CD14-positive monocyte (primary cell): Measurements from ENCODE around the gene WDR48. TPM values are rescaled to one million over a fixed set of nuclear protein-coding genes. Genes with fewer than 3 reads are reported as not detected.
A peak's percentile ranks its signal among the peaks of the same experiment; 100 is the strongest.

Source experiments
- DNase-seq, 3 donors: peaks; one replicate each; pipeline ENCODE4 v3.0.0-alpha.2; 2011 to 2022
- H2AFZ ChIP-seq: 2 replicates; pipeline ENCODE4 v1.6.0; 2012; ENCODE audit warnings: mild to moderate bottlenecking, low read depth, low read length, inconsistent platforms; ENCODE audit not compliant: insufficient read depth, poor library complexity, severe bottlenecking
- H3K27ac ChIP-seq, 2 donors: 1 replicate in 1 of 2; 2 replicates in 1 of 2; pipeline ENCODE4 v1.5.1; 2012 to 2013; ENCODE audit warnings: low read length in 2 of 2, control low read depth in 1 of 2, inconsistent platforms in 1 of 2, low read depth in 1 of 2, mild to moderate bottlenecking in 1 of 2
- H3K27me3 ChIP-seq, 2 donors: one replicate each; pipeline versions ENCODE4 v1.6.0 to v1.6.1; 2011 to 2013; ENCODE audit warnings: low read length in 2 of 2; ENCODE audit not compliant: control insufficient read depth in 2 of 2, insufficient read depth in 2 of 2
- H3K36me3 ChIP-seq, 2 donors: replicated peaks in 1 of 2; 1 replicate in 1 of 2; 2 replicates in 1 of 2; pipeline versions ENCODE4 v1.5.1 to v1.6.1; 2012 to 2013; ENCODE audit warnings: low read length in 2 of 2, control low read depth in 1 of 2, inconsistent platforms in 1 of 2, mild to moderate bottlenecking in 1 of 2; ENCODE audit not compliant: insufficient read depth in 2 of 2, control insufficient read depth in 1 of 2
- H3K4me1 ChIP-seq, 2 donors: 1 replicate in 1 of 2; 2 replicates in 1 of 2; pipeline versions ENCODE4 v1.5.1 to v1.6.1; 2012 to 2013; ENCODE audit warnings: low read length in 2 of 2, control low read depth in 1 of 2, inconsistent platforms in 1 of 2, mild to moderate bottlenecking in 1 of 2, moderate library complexity in 1 of 2; ENCODE audit not compliant: insufficient read depth in 2 of 2, control insufficient read depth in 1 of 2
- H3K4me2 ChIP-seq: replicated peaks from 2 replicates; pipeline ENCODE3; 2012; ENCODE audit warnings: low read length, moderate library complexity, mild to moderate bottlenecking; ENCODE audit not compliant: poor library complexity, severe bottlenecking; ENCODE audit errors: extremely low read depth
- H3K4me3 ChIP-seq, 3 experiments: fragments of 200-600 bp in 1 of 3; sonication (generic) in 1 of 3; replicated peaks in 1 of 3; 1 replicate in 2 of 3; 2 replicates in 1 of 3; pipeline ENCODE4 v1.5.1; 2011 to 2013; ENCODE audit warnings: low read length in 3 of 3, mild to moderate bottlenecking in 3 of 3, control low read depth in 2 of 3, low read depth in 2 of 3, inconsistent platforms in 1 of 3, moderate library complexity in 1 of 3
- H3K79me2 ChIP-seq: 2 replicates; pipeline ENCODE4 v1.6.0; 2012; ENCODE audit warnings: mild to moderate bottlenecking, control low read depth, inconsistent platforms, low read length, moderate library complexity; ENCODE audit not compliant: insufficient read depth
- H3K9ac ChIP-seq: 2 replicates; pipeline ENCODE4 v1.6.0; 2017; ENCODE audit warnings: low read length, mild to moderate bottlenecking; ENCODE audit not compliant: insufficient read depth, poor library complexity, severe bottlenecking
- H3K9me3 ChIP-seq, 2 donors: replicated peaks in 1 of 2; 1 replicate in 1 of 2; 2 replicates in 1 of 2; pipeline versions ENCODE4 v1.5.1 to v1.6.1; 2012 to 2013; ENCODE audit warnings: low read length in 2 of 2, control low read depth in 1 of 2; ENCODE audit not compliant: control insufficient read depth in 1 of 2, insufficient read depth in 1 of 2
- H4K20me1 ChIP-seq: 2 replicates; pipeline ENCODE4 v1.6.0; 2012; ENCODE audit warnings: mild to moderate bottlenecking, low read length, control low read depth, moderate library complexity; ENCODE audit not compliant: insufficient read depth
- H3K27ac Mint-ChIP-seq, 7 donors: one replicate each; pipeline ENCODE4 v1.8.0; 2020; ENCODE audit warnings: mild to moderate bottlenecking in 7 of 7, mixed read lengths in 7 of 7, moderate library complexity in 6 of 7, inconsistent platforms in 2 of 7
- H3K27me3 Mint-ChIP-seq, 3 donors: one replicate each; pipeline ENCODE4 v1.8.0; 2021 to 2022; ENCODE audit warnings: low read depth in 3 of 3, mild to moderate bottlenecking in 3 of 3, mixed read lengths in 3 of 3, moderate library complexity in 3 of 3, inconsistent platforms in 1 of 3
- H3K36me3 Mint-ChIP-seq, 2 donors: one replicate each; pipeline ENCODE4 v1.8.0; 2020; ENCODE audit warnings: mixed read lengths in 2 of 2, inconsistent platforms in 1 of 2, mild to moderate bottlenecking in 1 of 2
- H3K4me1 Mint-ChIP-seq: one replicate; pipeline ENCODE4 v1.8.0; 2020; ENCODE audit warnings: mild to moderate bottlenecking, mixed read lengths
- H3K4me3 Mint-ChIP-seq, 2 donors: one replicate each; pipeline ENCODE4 v1.8.0; 2020; ENCODE audit warnings: mild to moderate bottlenecking in 2 of 2, mixed read lengths in 2 of 2, moderate library complexity in 1 of 2
- H3K9me3 Mint-ChIP-seq, 7 donors: one replicate each; pipeline ENCODE4 v1.8.0; 2020 to 2022; ENCODE audit warnings: mixed read lengths in 7 of 7, mild to moderate bottlenecking in 6 of 7, moderate library complexity in 6 of 7, inconsistent platforms in 2 of 7
- WGBS: methylation state at CpG from one replicate; pipeline ENCODE4 v1.1.5; 2013; ENCODE audit warnings: missing lambda C conversion rate; ENCODE audit not compliant: insufficient coverage; 5-methylcytosine and 5-hydroxymethylcytosine counted together
- intact Hi-C, 2 donors: fragments of 100-400 bp; cut with micrococcal nuclease; formaldehyde crosslinking; loops; one replicate each; pipeline versions ENCODE4 v1.15.0 to v1.15.1; 2023
- polyA plus RNA-seq, 3 donors: library from polyadenylated mRNA; depleted of rRNA in 1 of 3; unstranded in 2 of 3; stranded (reverse) in 1 of 3; fragments of 300-500 nt in 2 of 3; fragments of >200 nt in 1 of 3; fragmentation: Illumina TruSeq in 2 of 3; gene quantifications; 1 replicate in 2 of 3; 2 replicates in 1 of 3; pipeline ENCODE4 v1.2.3, GENCODE V29; 2012 to 2021
- TF ChIP-seq, protein P1 (sequence below): fragments of 200-600 bp; IDR thresholded peaks from one replicate; pipeline ENCODE4 v1.8.0; 2022; ENCODE audit warnings: antibody characterized with exemption, mild to moderate bottlenecking

The WDR48 gene
- polyA plus RNA-seq, 3 donors = 15.0 to 22.7 (median 17.1) TPM

- WGBS = 86% methylated on average over 11 of the region's 14 CpGs
- H3K36me3 ChIP-seq = peaks cover 42 to 62% of the 10 kb centered on the region in 2 donors
- H3K36me3 Mint-ChIP-seq = peaks cover 68 to 90% of the 10 kb centered on the region in 2 donors
- H2AFZ ChIP-seq = no peak overlapping the region
- TF ChIP-seq, protein P1, sequence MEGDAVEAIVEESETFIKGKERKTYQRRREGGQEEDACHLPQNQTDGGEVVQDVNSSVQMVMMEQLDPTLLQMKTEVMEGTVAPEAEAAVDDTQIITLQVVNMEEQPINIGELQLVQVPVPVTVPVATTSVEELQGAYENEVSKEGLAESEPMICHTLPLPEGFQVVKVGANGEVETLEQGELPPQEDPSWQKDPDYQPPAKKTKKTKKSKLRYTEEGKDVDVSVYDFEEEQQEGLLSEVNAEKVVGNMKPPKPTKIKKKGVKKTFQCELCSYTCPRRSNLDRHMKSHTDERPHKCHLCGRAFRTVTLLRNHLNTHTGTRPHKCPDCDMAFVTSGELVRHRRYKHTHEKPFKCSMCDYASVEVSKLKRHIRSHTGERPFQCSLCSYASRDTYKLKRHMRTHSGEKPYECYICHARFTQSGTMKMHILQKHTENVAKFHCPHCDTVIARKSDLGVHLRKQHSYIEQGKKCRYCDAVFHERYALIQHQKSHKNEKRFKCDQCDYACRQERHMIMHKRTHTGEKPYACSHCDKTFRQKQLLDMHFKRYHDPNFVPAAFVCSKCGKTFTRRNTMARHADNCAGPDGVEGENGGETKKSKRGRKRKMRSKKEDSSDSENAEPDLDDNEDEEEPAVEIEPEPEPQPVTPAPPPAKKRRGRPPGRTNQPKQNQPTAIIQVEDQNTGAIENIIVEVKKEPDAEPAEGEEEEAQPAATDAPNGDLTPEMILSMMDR = no peak
- H3K4me1 Mint-ChIP-seq = peaks cover 67% of the 10 kb centered on the region
- peaks cover 0 to 1% (median 0%) of the 10 kb centered on the region in 7 donors for H3K9me3 Mint-ChIP-seq
- no peak overlapping the region for H3K4me2 ChIP-seq
- no peaks in the 10 kb centered on the region for H3K27me3 ChIP-seq
- H3K4me3 Mint-ChIP-seq = peak overlapping the region in 1 of 2 donors; percentile 16
- no peak for DNase-seq
- H3K27me3 Mint-ChIP-seq = no peaks in the 10 kb centered on the region
- H3K4me1 ChIP-seq = peaks cover 57 to 70% of the 10 kb centered on the region in 2 donors
- H3K9ac ChIP-seq = no peak overlapping the region
- H4K20me1 ChIP-seq = peaks cover 100% of the 10 kb centered on the region
- H3K27ac Mint-ChIP-seq = peak overlapping the region in 4 of 7 donors; percentile 6 to 82 (median 44)
- no peaks in the 10 kb centered on the region for H3K9me3 ChIP-seq
- H3K4me3 ChIP-seq = no peak overlapping the region
- no peak overlapping the region for H3K27ac ChIP-seq
- peaks cover 28% of the 10 kb centered on the region for H3K79me2 ChIP-seq
- intact Hi-C loops = loop anchor here in 1 of 2 donors (5.0 kb wide), 1 partner anchor 34 kb away; no protein-coding TSS in a partner anchor
These were observed 91.5 kb downstream of the WDR48 start for GRCh38 chr3:39143051-39143885.

DNA sequence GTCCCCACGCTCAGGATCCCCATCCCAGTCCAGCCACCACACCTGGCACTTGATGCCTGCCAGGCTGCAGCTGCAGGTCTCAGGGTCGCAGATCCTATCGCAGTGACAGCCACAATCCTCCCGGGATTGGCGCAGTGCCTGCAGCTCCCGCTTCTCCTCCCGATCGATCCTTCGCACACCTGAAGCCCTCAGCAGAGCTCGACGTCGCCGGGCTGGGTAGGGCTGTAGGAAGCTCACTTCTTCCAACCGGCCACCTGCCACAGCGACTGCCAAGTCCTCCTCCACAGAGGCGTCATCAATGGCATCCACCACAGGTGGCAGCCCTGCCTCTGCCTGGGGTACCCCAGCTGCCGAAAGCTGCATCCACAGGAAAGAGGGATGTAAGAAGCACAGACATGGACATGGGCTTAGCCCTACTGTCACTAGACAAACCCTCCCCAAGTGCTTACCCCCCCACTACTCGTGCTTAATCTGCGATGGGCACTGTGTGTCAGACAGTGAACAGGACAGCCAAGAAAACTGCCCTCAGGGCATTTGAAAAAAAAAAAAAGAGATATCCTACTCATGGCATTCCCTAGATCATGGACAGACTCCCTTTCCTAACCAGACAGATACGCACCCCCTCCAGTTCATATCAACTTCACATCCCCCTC, 92.4 kb downstream of the WDR48 start:
- Histone ChIP-seq H3K4me2 (no peak overlapping the region), H3K9ac (no peak overlapping the region), H3K36me3 (peaks cover 42 to 62% of the 10 kb centered on the region in 2 donors), H3K79me2 (peaks cover 37% of the 10 kb centered on the region), H3K4me1 (peaks cover 64 to 75% of the 10 kb centered on the region in 2 donors), H3K4me3 (no peak overlapping the region), H3K27ac (no peak overlapping the region), H2AFZ (no peak overlapping the region), H3K27me3 (no peaks in the 10 kb centered on the region), H3K9me3 (no peaks in the 10 kb centered on the region), H4K20me1 (peaks cover 100% of the 10 kb centered on the region)
- TF ChIP-seq, protein P1 = no peak
- Mint-ChIP-seq H3K9me3 (peaks cover 0 to 1% (median 0%) of the 10 kb centered on the region in 7 donors), H3K4me3 (peak overlapping the region in 1 of 2 donors; percentile 32), H3K36me3 (peaks cover 72 to 92% of the 10 kb centered on the region in 2 donors), H3K27ac (peak overlapping the region in 1 of 7 donors; percentile 46), H3K4me1 (peaks cover 68% of the 10 kb centered on the region), H3K27me3 (no peaks in the 10 kb centered on the region)
- DNase-seq = no peak
- 97% methylated on average over 12 of the region's 20 CpGs for WGBS
- intact Hi-C loops = loop anchor here in 1 of 2 donors (5.0 kb wide), 1 partner anchor 33 kb away; no protein-coding TSS in a partner anchor
